ENCODE data around the gene NCS1.

DNA sequence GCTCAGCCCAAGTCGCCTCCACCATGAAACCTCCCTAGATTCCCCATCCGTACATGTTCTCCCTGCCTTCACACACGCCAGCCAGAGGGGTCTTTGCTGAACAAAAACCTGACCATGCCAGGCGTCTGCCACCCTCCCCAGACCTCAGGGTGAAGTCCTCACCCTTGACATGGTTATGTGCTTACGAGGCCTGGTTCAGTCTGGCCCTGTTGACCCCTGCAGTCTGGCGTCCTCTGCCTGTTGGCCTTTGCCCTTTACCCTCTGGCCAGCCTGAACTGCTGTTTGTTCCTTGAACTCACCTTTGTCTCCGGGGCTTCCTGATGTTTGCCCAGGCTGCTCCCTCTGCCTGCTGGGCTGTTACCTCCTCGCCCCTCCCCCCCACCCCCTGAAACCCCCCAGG lies 29.8 kb downstream of the NCS1 start:
- TF ChIP-seq POLR2AphosphoS5 (IDR thresholded peaks at IDR 0.05; ENCODE audit: low read depth, low read length) (no peak), SIN3A (IDR thresholded peaks at IDR 0.05; ENCODE audit: borderline replicate concordance, insufficient read depth, low read length) (no peak), FOXP2 (optimal IDR thresholded peaks at IDR 0.05; ENCODE audit: borderline replicate concordance, extremely low read depth, extremely low read length, insufficient read depth) (no peak), TAF1 (IDR thresholded peaks at IDR 0.05; ENCODE audit: borderline replicate concordance, insufficient read depth, low read length) (no peak)
- TF ChIP-seq, protein P1, sequence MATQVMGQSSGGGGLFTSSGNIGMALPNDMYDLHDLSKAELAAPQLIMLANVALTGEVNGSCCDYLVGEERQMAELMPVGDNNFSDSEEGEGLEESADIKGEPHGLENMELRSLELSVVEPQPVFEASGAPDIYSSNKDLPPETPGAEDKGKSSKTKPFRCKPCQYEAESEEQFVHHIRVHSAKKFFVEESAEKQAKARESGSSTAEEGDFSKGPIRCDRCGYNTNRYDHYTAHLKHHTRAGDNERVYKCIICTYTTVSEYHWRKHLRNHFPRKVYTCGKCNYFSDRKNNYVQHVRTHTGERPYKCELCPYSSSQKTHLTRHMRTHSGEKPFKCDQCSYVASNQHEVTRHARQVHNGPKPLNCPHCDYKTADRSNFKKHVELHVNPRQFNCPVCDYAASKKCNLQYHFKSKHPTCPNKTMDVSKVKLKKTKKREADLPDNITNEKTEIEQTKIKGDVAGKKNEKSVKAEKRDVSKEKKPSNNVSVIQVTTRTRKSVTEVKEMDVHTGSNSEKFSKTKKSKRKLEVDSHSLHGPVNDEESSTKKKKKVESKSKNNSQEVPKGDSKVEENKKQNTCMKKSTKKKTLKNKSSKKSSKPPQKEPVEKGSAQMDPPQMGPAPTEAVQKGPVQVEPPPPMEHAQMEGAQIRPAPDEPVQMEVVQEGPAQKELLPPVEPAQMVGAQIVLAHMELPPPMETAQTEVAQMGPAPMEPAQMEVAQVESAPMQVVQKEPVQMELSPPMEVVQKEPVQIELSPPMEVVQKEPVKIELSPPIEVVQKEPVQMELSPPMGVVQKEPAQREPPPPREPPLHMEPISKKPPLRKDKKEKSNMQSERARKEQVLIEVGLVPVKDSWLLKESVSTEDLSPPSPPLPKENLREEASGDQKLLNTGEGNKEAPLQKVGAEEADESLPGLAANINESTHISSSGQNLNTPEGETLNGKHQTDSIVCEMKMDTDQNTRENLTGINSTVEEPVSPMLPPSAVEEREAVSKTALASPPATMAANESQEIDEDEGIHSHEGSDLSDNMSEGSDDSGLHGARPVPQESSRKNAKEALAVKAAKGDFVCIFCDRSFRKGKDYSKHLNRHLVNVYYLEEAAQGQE (IDR thresholded peaks at IDR 0.05; ENCODE audit: insufficient read depth in 1 of 2, low read depth in 2 of 2, low read length in 2 of 2): no peak
